C4-2B (cell line): ENCODE data around the gene SPATA25.

Experiments used
- CTCF ChIP-seq: fragments of 450-650 bp; conservative IDR thresholded peaks from 2 replicates; pipeline ENCODE4 v1.5.1; 2017; ENCODE audit warnings: mild to moderate bottlenecking
- ZFX ChIP-seq: fragments of 450-650 bp; IDR thresholded peaks from 2 replicates; pipeline ENCODE4 v1.6.1; 2017

GRCh38 chr20:45919542-45920399 is 32.3 kb upstream of the SPATA25 start:
- TF ChIP-seq CTCF (no peak), ZFX (no peak)
